Measurements from ENCODE around the gene GLRA1. TPM values are rescaled to one million over a fixed set of nuclear protein-coding genes. Genes with fewer than 3 reads are reported as not detected.
A peak's percentile ranks its signal among the peaks of the same experiment; 100 is the strongest.

GLRA1 gene
- total RNA-seq, 1 experiment from 2014 or later = not detected

GRCh38 chr5:151815051-151815450, 109.6 kb downstream of the GLRA1 start:
- TSS peak; percentile 4 for BruUV-seq (replicated peaks)
- POLR2A ChIA-PET (ENCODE audit: unreplicated experiment) = interaction anchor here (0.6 to 0.7 kb wide), 2 partner anchors 64 to 153 kb away, joined by 3 to 4 read pairs; no protein-coding TSS in a partner anchor

GRCh38 chr5:151812757-151813309, 111.8 kb downstream of the GLRA1 start:
- TF ChIP-seq EZH2 (IDR thresholded peaks at IDR 0.05; ENCODE audit: low read length, unreplicated experiment) (no peak), EZH2phosphoT487 (IDR thresholded peaks at IDR 0.05; ENCODE audit: borderline replicate concordance, low read length) (no peak), CTCF (conservative IDR thresholded peaks at IDR 0.05; ENCODE audit: low read depth, low read length) (no peak)
- peaks cover 62% of the 10 kb centered on the region for H3K36me3 ChIP-seq (ENCODE audit: low read depth, low read length)
- H3K4me1 ChIP-seq (ENCODE audit: insufficient read depth, low read length) = no peaks in the 10 kb centered on the region
- H3K27me3 ChIP-seq (ENCODE audit: low read length) = no peaks in the 10 kb centered on the region
- ChIA-PET CTCF (no interaction called here), POLR2A (ENCODE audit: unreplicated experiment) (interaction anchor here (0.6 kb wide), 1 partner anchor 333 kb away, joined by 3 read pairs; no protein-coding TSS in a partner anchor)
- BruUV-seq (replicated peaks) = no TSS peak
- DNase-seq (peak; percentile 22), ATAC-seq (no peak)
- no peak overlapping the region for H3K4me3 ChIP-seq (ENCODE audit: low read length)
- H3K9ac ChIP-seq (ENCODE audit: low read length) = no peak overlapping the region
- intact Hi-C loops (cut with micrococcal nuclease) = no loop called here
- H3K79me2 ChIP-seq (ENCODE audit: low read length) = peaks cover 5% of the 10 kb centered on the region
- H3K27ac ChIP-seq (ENCODE audit: low read length) = no peak overlapping the region
- H3K9me2 ChIP-seq (replicated peaks; ENCODE audit: low read length) = no peaks in the 10 kb centered on the region
- no peaks in the 10 kb centered on the region for H3F3A ChIP-seq (ENCODE audit: low read length, unreplicated experiment)
- H3K9me3 ChIP-seq (ENCODE audit: low read length) = no peaks in the 10 kb centered on the region
- H4K20me1 ChIP-seq (ENCODE audit: low read length) = peaks cover 14% of the 10 kb centered on the region; the same call in 1 of the 2 replicates
- H3K4me2 ChIP-seq (ENCODE audit: low read length) = no peak overlapping the region
- H2AFZ ChIP-seq (ENCODE audit: low read length) = no peak overlapping the region

More at GRCh38 chr5:151815051-151815450, 109.6 kb downstream of the GLRA1 start:
- no peaks in the 10 kb centered on the region for H3K9me3 ChIP-seq (ENCODE audit: low read length)
- H3F3A ChIP-seq (ENCODE audit: low read length, unreplicated experiment) = no peaks in the 10 kb centered on the region
- no peak overlapping the region for H3K4me3 ChIP-seq (ENCODE audit: low read length)
- no peak overlapping the region for H3K27ac ChIP-seq (ENCODE audit: low read length)
- no peak overlapping the region for H3K9ac ChIP-seq (ENCODE audit: low read length)
- ATAC-seq = no peak
- intact Hi-C loops (cut with micrococcal nuclease) = no loop called here
- CTCF ChIA-PET = no interaction called here
- H3K27me3 ChIP-seq (ENCODE audit: low read length) = no peaks in the 10 kb centered on the region
- TF ChIP-seq EZH2 (IDR thresholded peaks at IDR 0.05; ENCODE audit: low read length, unreplicated experiment) = no peak
- no peak for TF ChIP-seq EZH2phosphoT487 (IDR thresholded peaks at IDR 0.05; ENCODE audit: borderline replicate concordance, low read length)
- TF ChIP-seq CTCF (conservative IDR thresholded peaks at IDR 0.05; ENCODE audit: low read depth, low read length) = no peak
- H3K79me2 ChIP-seq (ENCODE audit: low read length) = no peaks in the 10 kb centered on the region
- H3K4me2 ChIP-seq (ENCODE audit: low read length) = no peak overlapping the region
- H3K9me2 ChIP-seq (replicated peaks; ENCODE audit: low read length) = no peaks in the 10 kb centered on the region
- H4K20me1 ChIP-seq (ENCODE audit: low read length) = peaks cover 8% of the 10 kb centered on the region; the same call in 1 of the 2 replicates
- DNase-seq = no peak
- H2AFZ ChIP-seq (ENCODE audit: low read length) = no peak overlapping the region
- peaks cover 52% of the 10 kb centered on the region for H3K36me3 ChIP-seq (ENCODE audit: low read depth, low read length)
- H3K4me1 ChIP-seq (ENCODE audit: insufficient read depth, low read length) = no peaks in the 10 kb centered on the region

- H3K36me3 ChIP-seq (ENCODE audit: low read depth, low read length) = peaks cover 72% of the 10 kb centered on the region
- no peaks in the 10 kb centered on the region for H3K27me3 ChIP-seq (ENCODE audit: low read length)
- peaks cover 21% of the 10 kb centered on the region; the same call in 1 of the 2 replicates for H4K20me1 ChIP-seq (ENCODE audit: low read length)
- H3K9ac ChIP-seq (ENCODE audit: low read length) = no peak overlapping the region
- peaks cover 12% of the 10 kb centered on the region for H3K79me2 ChIP-seq (ENCODE audit: low read length)
- H3K4me1 ChIP-seq (ENCODE audit: insufficient read depth, low read length) = no peaks in the 10 kb centered on the region
- POLR2A ChIA-PET (ENCODE audit: unreplicated experiment) = no interaction called here
- CTCF ChIA-PET = no interaction called here
- no peak overlapping the region for H3K4me2 ChIP-seq (ENCODE audit: low read length)
- no TSS peak for BruUV-seq (replicated peaks)
- no peaks in the 10 kb centered on the region for H3K9me2 ChIP-seq (replicated peaks; ENCODE audit: low read length)
- no peaks in the 10 kb centered on the region for H3K9me3 ChIP-seq (ENCODE audit: low read length)
- no peak overlapping the region for H3K27ac ChIP-seq (ENCODE audit: low read length)
- no peak overlapping the region for H3K4me3 ChIP-seq (ENCODE audit: low read length)
- intact Hi-C loops (cut with micrococcal nuclease) = no loop called here
- ATAC-seq (no peak), DNase-seq (no peak)
- TF ChIP-seq CTCF (conservative IDR thresholded peaks at IDR 0.05; ENCODE audit: low read depth, low read length) (no peak), EZH2phosphoT487 (IDR thresholded peaks at IDR 0.05; ENCODE audit: borderline replicate concordance, low read length) (no peak), EZH2 (IDR thresholded peaks at IDR 0.05; ENCODE audit: low read length, unreplicated experiment) (no peak)
- no peaks in the 10 kb centered on the region for H3F3A ChIP-seq (ENCODE audit: low read length, unreplicated experiment)
- no peak overlapping the region for H2AFZ ChIP-seq (ENCODE audit: low read length)
Measured at GRCh38 chr5:151811593-151812321, 112.9 kb downstream of the GLRA1 start.
